Measurements from ENCODE around the gene TEAD1.

TEAD1 gene

GRCh38 chr11:12666915-12667314 lies 7.3 kb upstream of the TEAD1 start:
- no peak for DNase-seq (ENCODE audit: low read depth in 2 of 2)

DNA sequence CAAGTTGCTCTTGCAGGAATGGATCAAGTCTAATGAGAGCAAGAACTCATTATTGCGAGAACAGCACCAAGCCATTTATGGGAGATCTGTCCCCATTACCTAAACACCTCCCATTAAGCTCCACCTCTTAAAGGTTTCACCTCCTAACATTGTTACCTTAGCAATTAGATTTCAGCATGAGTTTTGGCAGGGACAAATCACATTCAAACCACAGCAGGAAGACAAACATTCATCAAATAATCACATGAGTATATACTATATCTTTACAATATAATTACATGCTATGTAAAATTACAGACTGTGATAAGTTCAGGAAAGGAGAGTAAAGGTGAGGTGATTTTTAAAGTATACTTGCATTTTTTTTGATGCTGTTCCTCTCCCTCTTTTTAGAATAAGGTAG lies 6.6 kb upstream of the TEAD1 start:
- DNase-seq (ENCODE audit: low read depth in 2 of 2) = no peak

GRCh38 chr11:12668166-12668565 lies 6.1 kb upstream of the TEAD1 start:
- no peak for DNase-seq (ENCODE audit: low read depth in 2 of 2)

DNA sequence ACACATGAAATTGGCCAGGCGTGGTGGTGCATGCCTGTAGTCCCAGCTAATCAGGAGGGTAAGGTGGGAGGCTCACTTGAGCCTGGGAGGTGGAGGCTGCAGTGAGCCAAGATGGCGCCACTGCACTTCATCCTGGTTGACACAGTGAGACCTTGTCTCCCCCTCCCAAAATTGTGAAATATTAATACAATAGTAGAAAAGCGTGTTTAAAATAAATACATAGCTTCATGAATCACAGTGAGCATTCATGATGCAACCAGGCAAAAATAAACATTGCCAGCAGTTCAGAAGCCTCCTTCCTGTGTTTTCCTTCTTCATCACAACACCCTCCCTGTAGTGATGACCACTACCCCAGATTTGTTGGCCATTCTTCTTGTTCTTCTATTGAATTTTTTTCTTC lies 4.3 kb upstream of the TEAD1 start:
- DNase-seq (ENCODE audit: low read depth in 2 of 2) = no peak

DNA sequence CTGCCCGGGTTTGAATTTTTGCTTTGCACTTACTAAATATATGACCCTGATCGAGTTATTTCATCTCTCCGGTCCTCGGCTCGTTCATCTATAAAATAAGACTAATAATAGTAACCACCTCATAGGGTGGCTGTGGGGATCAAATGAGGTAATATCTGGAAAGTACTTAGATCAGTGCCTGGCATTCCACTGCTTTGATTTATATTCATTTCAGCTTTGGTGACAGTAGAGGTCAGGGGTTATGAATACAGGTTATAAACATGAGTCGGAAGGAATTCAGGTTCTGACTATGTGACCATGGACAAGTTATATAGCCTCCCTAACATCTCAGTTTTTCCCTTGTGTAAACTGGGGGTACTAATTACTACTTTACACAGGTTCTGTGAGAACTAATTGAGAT lies 2.9 kb upstream of the TEAD1 start:
- DNase-seq (ENCODE audit: low read depth in 2 of 2) = no peak

GRCh38 chr11:12673601-12673923 lies 659 bp upstream of the TEAD1 start:
- DNase-seq (ENCODE audit: low read depth in 2 of 2) = no peak

GRCh38 chr11:12674571-12674935 lies 332 bp downstream of the TEAD1 start:
- DNase-seq (ENCODE audit: low read depth in 2 of 2) = no peak

DNA sequence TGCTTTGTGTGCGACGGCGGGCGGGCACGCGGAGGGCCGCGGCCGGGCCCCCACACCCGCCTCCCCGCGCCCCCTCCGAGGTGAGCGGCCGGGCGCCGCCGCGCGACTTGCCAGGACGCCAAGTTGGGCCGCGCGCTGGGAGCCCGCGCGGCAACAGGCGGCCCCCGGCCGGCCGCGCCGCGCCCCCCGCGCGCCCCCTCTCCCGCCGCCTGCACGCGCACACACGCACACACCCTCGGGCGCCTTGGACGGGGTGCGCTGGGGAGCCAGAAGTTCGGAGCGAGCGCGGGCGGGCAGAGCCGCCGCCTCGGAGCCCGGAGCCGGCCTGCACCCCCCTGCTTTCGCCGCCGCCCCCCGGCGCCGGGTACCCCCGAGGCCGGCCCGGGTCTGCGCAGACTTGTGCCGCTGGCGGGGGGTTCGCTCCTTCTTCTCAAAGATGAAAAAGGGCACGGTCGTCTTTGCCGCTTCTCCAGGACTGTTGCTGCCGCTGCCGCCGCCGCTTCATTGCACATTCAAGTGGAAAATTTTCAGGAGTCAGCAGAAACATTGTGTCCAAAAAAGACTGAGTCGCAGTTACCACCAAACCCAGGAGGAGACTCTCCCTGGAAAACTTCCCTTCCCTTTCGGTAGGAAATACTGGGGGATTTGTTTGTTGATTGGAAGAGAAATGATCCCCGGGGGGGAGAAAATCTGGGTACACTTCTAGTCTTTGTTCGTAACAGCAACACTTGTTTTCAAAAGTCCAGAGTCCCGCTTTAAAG lies 895 bp downstream of the TEAD1 start:
- no peak for DNase-seq (ENCODE audit: low read depth in 2 of 2)

DNA sequence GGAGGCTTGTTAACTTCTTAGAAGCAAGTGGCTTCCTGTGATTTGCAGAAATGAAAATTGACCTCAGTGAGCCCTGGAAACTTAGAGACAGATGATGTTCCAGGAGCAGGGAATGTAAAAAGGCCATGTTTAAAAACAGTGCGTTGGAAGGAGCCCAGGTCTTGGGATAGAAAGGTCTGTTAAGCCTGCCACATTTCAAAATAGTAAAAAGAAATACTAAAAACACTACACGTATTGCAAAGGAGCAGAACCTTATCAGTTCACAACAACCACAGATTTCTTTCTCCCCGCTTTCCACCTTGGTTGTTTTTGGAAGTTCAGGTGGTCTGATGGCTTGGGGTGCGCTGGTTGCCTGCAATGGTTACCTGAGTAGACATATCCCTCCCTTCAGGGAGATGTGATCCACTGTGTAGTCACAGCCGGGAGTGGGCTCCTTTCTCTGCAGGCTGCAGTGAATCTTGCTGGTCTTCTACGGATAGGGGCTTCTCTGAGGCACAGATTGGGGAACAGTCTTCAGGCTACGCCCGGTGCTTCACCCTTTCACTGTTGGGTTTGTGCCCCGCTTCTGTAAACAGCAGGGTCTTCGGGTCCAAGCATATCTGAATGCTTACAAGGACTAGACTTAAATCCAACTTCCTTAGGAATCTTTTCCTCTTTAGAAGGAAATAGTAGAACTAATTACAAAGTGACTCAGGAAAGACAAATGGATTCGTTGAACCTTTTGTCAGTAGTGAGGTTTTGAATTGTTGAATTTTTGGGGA lies 1.9 kb downstream of the TEAD1 start:
- DNase-seq (ENCODE audit: low read depth in 2 of 2) = no peak

DNA sequence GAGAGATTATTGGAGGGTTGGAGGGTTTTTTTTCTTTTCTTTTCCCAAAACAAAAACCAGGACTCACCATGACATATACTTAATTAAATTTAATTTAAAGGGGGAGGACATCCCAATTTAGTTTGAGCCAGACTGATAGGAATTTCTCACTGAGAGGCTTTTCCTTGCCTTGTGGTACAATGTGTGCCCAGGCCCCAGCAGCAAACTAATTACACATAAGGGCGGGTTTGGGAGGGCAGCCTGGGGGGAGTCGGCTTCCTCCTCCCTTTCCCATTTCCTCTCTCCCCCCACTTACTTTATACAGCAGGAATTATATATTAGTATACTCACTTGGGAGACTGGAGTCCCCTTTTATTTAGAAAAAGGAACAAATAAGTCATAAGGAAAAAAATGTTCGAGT lies 2.9 kb downstream of the TEAD1 start:
- no peak for DNase-seq (ENCODE audit: low read depth in 2 of 2)

GRCh38 chr11:12678092-12678491 lies 3.9 kb downstream of the TEAD1 start:
- no peak for DNase-seq (ENCODE audit: low read depth in 2 of 2)

GRCh38 chr11:12678991-12679390 lies 4.8 kb downstream of the TEAD1 start:
- no peak for DNase-seq (ENCODE audit: low read depth in 2 of 2)

DNA sequence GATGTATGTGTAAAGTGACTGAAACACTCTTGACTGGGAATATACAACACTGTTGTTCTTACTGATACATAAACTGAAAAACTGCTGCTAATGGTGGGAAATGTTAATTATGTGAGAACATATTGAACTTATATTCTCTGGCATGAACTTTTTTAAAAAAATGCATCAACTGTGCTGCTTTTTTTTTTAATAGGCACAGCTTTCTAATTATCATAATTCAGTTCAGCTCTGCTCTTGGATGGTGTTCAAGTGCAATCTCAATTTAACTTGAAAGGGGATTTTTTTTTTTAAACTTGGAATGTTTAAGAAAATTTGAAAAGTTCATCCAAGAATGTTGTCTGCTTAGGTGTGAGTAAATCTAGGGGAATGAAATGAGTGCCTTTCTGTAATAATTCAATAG lies 5.2 kb downstream of the TEAD1 start:
- no peak for DNase-seq (ENCODE audit: low read depth in 2 of 2)

- DNase-seq (ENCODE audit: low read depth in 2 of 2) = no peak
Observed at GRCh38 chr11:12680246-12680939, 6.2 kb downstream of the TEAD1 start.

DNA sequence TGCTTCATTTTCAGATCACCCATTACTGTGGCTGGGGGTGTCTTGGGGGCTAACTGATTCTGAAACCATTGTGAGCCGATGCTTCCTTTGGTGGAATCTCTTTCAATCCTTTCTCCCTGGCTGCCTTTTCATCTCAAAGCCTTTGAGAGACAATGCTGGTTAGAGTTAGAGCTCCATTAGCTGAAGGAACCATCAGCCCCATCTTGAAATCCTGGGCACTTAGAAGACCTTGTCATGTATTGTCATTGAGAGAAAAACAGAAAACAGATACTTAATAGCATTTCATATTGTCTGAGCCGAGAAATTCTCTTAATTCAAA lies 6.7 kb downstream of the TEAD1 start:
- no peak for DNase-seq (ENCODE audit: low read depth in 2 of 2)

- no peak for DNase-seq (ENCODE audit: low read depth in 2 of 2)
Observed at GRCh38 chr11:12681466-12681865, 7.2 kb downstream of the TEAD1 start.

DNA sequence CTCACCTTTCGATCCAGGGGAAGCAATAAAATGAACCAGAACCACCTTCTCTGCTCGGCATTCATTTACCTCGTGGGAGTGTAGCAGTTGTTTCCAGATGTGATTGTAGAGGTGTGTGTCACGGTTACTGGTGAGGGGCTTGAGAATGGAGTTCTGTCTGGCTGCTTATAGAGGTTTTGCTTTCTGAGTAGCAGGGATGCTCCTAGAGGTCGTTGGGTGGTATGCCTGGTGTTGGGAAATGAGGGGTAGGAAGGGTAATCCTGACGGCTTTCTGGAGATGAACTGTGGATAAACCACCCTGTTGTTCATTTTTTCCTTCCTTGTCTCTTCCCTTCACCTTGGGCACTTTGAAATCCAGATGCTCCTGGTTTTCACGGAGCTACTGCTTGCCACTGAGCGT lies 8.1 kb downstream of the TEAD1 start:
- no peak for DNase-seq (ENCODE audit: low read depth in 2 of 2)

- no peak for DNase-seq (ENCODE audit: low read depth in 2 of 2)
Observed at GRCh38 chr11:12682737-12683500, 8.7 kb downstream of the TEAD1 start.

GRCh38 chr11:12683874-12684273 lies 9.7 kb downstream of the TEAD1 start:
- no peak for DNase-seq (ENCODE audit: low read depth in 2 of 2)

- DNase-seq (ENCODE audit: low read depth in 2 of 2) = no peak
Observed at GRCh38 chr11:12684315-12684714, 10.1 kb downstream of the TEAD1 start.

DNA sequence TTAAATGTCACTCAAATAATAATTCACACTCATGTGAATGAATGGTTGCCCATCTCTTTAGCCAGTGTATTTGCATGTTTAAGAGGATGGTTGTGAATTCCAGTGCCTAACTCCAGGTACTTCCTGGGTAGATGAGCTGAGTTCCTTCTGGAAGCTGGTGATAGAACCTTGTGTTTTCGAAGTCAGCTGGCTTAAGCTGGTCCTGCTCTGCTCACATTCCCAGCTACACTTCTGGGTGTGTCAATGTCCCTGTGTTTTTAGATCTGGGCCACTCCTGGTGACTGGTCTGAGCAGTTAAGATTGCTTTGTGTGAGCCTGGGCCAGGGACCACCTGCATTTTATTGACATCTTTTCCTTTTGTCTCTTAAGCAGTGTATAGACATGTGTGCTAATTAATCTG lies 10.6 kb downstream of the TEAD1 start:
- DNase-seq (ENCODE audit: low read depth in 2 of 2) = no peak

DNA sequence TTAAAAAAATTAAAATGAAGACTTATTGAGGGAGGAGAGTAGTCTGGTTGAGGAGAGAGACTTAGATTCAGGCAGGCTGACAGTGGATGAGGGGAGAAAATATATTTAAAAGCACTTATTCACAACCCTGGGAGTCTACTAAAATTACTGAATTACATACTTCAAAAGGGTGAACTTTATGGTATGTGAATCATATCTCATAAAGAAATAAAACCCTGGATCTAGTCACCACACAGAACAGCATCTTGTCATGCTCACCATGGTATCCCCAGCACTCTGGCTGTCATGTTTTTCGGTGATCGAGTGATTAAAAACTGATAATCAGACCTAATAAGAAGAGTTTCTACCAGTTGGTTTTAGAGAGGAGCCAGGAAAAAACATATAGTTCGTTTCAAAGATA lies 11.0 kb downstream of the TEAD1 start:
- no peak for DNase-seq (ENCODE audit: low read depth in 2 of 2)
